ENCODE measurements around the gene IFT74.
A peak's percentile ranks its signal among the peaks of the same experiment; 100 is the strongest.
"Not testable (repeated sequence)": the region's sequence is repeated elsewhere in the genome, so short reads cannot be mapped to it uniquely, and the experiment has no call there.

Gene IFT74

DNA sequence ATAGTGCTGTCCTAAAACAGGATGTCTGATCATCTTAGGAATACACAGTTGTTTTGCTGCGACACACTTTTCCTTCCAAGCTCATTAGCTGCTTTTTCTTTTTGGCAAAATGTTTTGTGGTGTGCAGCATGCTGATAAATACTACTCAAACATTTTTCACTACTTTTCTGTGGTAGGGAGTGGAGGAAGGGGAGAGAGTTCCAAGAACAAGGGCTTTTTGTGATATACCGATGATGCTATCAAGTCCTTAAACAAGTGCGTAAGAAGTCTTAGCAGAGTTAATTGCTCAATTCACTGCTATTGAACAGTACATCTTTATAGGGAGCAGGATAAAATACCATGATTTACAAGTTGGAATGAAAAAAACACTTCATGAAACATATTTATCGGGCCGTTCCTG lies 129.2 kb downstream of the IFT74 start:
- DNase-seq, result no peak

DNA sequence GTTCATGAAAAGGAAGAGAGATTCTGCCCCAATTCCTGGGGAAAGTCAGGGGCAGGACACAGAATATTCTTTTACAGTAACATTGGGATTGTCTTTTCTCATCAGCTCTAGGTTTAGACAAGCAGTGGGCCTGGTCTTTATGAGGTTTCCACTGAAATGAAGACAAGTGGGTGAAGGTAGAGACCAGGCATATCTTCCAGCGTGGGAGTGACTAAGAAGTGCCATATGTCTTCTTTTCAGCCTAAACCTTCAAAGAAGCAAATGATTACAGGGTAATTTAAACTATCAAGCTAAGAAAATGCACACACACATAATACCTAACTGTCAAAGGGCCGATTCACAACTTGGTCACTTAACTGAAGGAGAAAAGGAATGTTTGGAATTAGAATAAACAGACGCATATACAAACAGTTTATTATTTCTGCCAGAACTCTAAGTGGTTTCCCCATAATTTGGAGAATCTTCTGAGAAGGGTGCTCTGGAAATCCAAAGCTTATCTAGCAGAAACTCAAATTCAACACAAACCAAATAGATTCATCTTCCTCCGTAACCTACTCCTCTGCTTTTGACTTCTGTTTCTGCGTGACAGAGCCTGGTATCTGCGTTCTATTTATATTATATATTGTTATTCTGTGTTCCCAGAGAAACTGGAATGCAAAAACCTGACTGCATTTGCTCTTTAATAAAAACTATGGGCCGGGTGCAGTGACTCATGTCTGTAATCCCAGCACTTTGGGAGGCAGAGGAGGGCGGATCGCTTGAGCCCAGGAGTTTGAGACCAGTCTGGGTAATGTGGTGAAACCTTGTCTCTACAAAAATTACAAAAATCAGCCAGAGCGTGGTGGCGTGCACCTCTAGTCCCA lies 130.8 kb downstream of the IFT74 start:
- peak; percentile 71 for DNase-seq

DNA sequence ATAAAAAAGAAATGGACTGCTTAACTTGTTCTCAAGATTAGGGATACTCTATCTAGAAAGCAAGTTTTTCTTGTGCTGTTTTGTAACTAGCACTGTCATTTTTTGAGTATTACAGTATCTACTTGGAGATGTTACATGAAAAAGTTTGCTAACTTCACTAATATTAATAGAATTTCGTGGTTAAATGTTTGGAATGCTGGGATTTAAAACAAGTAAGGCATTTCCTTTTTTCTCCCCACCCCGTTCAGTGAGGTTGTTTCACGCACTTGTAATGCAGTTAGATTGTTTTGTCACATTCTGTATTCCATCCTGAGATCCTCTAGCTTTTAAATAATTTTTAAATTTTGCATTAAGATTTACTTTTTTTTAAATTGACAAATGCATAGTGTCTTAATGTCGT lies 132.8 kb downstream of the IFT74 start:
- DNase-seq, result no peak

DNA sequence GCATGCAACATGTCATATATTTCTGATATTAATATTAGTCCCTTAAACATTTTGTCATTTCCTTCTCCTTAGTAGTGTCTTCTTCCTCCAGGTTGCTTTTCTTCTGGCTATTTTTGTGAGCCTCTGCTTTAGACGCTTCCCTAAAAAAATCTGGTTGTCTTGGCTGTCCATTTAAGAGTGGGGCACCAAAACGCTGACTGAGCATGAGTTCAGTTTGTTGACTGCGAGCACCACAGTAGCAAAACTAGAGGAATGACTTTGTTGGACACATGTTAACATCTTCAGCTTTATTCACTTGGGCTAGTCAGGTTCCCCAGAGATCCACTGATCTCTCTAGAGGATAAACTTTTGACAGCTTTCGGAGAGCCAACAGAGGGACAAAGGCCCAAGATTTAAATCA lies 133.5 kb downstream of the IFT74 start:
- DNase-seq, result no peak

DNA sequence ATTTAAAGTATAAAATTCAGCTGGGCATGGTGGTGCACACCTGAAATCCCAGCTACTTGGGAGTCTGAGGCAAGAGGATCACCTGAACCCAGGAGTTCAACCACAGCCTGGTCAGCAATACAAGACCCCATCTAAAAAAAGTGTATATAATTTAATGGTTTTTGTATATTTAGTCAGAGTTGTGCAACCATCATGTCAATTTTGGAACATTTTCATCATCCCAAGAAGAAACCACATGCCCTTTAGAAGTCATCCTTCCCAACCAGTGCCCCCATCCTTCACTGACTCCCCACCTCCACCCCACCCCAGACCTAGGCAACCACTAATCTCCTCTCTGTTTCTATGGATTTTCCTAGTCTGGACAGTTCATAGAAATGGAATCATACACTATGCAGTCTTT lies 134.0 kb downstream of the IFT74 start:
- DNase-seq, result no peak

DNA sequence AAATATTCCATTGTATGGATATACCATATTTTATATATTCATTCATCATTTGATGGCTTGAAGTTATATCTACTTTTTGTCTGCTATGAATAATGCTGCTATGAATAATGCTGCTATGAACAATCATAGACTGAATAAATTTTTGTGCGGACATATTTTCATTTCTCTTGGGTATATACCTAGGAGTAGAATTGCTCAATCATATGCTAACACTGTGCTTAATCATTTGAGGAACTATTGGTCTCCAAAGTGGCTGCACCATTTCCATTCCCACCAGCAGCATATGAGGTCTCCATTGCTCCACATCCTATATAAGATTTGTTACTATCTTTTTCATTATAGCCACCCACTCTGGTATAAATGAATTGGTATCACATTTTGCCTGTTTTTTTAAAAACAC lies 134.5 kb downstream of the IFT74 start:
- no peak for DNase-seq

DNA sequence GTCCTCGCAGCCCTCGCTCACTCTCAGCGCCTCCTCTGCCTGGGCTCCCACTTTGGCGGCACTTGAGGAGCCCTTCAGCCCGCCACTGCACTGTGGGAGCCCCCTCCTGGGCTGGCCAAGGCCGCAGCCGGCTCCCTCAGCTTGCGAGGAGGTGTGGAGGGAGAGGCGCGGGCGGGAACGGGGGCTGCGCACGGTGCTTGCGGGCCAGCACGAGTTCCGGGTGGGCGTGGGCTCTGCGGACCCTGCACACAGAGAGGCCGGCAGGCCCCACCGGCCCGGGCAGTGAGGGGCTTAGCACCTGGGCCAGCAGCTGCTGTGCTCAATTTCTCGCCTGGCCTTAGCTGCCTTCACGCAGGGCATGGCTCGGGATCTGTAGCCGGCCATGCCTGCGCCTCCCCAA lies 136.3 kb downstream of the IFT74 start:
- not testable (repeated sequence) for DNase-seq

DNA sequence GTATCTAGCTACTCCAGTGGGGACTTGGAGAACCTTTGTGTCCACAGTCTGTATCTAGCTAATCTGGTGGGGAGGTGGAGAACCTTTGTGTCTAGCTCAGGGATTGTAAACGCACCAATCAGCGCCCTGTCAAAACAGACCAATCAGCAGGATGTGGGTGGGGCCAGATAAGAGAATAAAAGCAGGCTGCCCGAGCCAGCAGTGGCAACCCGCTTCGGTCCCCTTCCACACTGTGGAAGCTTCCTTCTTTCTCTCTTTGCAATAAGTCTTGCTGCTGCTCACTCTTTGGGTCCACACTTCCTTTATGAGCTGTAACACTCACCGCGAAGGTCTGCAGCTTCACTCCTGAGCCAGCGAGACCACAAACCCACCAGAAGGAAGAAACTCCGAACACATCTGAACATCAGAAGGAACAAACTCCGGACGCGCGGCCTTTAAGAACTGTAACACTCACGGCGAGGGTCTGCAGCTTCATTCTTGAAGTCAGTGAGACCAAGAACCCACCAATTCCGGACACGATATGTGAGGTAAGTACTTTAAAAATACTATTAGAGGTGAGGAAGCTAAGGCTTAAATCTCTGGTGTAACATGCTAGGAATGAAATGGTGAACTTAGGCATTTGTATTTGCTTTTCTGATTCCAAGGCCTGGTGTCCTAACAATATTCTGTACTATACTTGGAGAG lies 137.3 kb downstream of the IFT74 start:
- DNase-seq, result not testable (repeated sequence)

DNA sequence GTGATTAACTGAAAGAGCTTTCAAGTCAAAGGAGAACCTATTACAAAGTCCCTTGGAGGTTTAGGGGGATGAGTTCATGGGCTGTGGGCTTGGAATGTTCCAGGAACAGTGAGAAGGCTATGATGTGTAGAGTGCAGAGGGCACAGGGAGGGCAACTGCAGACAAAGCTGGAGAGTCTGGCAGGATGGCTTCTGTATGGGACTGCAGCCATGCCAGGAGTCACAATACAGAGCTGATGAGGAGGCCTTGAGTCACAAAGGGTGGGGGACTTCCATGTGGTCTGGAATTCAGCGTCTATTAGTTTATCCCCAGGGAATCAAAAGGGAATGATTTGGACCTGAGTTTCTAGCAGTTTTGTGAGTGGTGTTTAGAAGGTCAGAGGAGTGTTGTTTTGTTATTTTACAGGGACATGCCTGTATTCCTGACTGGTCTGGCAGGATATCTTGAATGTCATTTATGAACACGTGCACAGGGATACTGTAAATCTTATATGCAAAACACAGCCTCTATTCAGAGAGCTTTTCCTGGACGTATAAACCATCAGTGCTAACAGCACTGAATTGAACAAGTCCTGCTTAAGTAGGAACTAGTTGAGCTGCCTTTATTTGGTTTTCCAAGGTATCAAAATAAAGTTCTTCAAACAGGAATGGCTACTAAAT lies 138.6 kb downstream of the IFT74 start:
- peak; percentile 11 for DNase-seq

DNA sequence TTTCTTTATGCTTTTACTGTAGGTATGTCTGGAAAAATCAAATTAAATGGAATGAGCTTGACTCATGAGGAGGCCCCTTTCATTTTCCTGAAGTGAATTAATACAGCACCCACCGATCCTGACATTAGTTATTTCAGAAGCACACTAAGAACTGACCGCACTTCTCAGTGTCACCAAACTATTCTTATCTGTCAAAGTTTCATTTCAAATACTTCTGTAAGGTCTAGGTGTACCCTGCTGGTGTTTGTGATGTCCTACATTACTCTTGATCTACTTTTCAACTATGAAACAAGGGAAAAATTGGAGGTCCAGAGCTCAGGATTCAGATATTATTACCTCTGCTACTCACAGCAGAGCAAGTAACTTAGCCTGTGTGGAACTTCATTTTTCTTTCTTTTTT lies 151.0 kb downstream of the IFT74 start:
- no peak for DNase-seq

DNA sequence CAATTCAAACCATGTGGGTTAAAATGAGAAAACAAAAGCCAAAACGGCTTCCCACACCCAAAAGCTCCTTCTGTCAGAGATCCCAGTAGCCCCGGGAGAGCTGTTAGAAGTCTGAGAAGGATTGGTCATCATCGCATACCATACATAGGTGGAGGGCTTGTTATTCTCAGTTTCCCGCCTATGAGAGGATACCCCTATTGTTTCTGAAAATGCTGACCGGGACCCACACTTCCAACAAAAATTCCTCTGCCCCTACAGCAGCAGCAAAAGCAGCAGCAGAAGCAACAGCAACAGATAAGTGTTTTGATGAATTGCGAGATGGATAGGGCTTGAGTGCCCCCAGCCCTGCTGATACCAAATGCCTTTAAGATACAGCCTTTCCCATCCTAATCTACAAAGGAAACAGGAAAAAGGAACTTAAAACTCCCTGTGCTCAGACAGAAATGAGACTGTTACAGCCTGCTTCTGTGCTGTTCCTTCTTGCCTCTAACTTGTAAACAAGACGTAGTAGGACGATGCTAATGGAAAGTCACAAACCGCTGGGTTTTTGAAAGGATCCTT lies 152.8 kb downstream of the IFT74 start, which contains the start of gene TEK:
Gene TEK (plus strand): TSS at position 245 of the 561 bp plus-strand sequence. CDS start 366 bp downstream, outside the sequence.
- DNase-seq, result no peak

DNA sequence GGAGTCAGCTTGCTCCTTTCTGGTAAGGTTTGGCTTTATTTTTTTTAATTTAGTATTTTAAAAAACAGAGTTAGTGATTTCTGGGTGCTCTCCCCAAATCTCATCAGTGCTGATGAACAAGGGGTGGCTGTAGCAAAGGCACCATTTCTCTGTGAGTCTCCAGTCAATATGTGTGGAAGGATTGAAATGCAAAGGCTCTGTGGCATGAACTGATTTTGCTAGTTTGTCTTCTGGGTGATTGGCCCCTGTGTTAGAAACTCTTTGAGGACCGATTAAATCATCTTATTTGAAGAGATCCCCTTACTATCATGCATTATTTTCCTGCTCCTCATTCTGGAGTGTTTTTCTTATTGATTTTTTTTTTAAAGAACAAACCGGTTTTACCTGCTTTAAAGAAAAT lies 153.4 kb downstream of the IFT74 start:
- DNase-seq, result no peak

DNA sequence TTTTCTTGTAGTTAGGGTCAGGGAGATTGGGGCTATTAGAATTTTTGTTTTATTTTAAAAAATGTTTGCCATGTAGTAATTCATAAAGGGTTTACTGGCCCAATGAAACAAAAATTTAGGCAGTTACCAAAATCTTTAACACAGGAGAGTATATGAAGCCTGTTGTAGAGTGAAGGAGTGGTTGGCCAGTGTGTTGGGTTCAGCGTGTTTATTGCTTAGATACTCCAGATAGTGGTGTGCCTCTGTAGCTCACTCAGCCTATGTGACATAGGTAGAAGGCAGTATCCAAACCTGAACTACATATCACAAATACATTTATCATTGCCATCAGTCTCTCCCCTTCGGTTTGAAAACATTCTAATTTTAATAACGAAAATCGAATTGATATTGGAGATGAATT lies 154.0 kb downstream of the IFT74 start:
- no peak for DNase-seq

DNA sequence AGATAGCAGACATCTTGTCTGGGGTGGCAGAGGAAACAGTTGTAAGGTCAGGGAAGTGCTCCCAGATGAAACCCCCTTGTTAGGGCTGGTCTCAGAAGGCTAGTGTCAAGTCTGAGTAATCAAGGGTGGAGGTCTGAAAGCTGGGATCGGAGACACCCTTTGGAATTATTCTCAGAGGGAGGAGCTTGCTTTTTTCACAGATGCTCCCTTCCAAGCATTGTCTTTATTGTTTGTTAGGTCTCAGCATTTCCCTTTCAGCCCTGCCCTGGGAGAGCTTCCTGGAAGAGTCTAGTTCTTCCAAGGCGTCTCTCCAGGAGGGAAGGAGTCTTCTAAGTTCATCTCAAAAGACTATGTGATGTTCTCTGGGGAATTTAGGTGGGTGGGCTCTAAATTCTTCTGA lies 156.0 kb downstream of the IFT74 start:
- no peak for DNase-seq
